ENCODE data around the gene MED1.
"Not testable (repeated sequence)": the region's sequence is repeated elsewhere in the genome, so short reads cannot be mapped to it uniquely, and the experiment has no call there.

MED1 gene

GRCh38 chr17:39408360-39408759 is 42.7 kb downstream of the MED1 start:
- no peak for DNase-seq

GRCh38 chr17:39406951-39407350 is 44.1 kb downstream of the MED1 start:
- no peak for DNase-seq

- DNase-seq = no peak
These were observed 45.6 kb downstream of the MED1 start for GRCh38 chr17:39405436-39405835.

- DNase-seq = no peak
These were observed 46.3 kb downstream of the MED1 start for GRCh38 chr17:39404542-39405378.

GRCh38 chr17:39402890-39403605 is 48.0 kb downstream of the MED1 start:
- no peak for DNase-seq

- peak; percentile 80 for DNase-seq
These were observed 48.7 kb downstream of the MED1 start for GRCh38 chr17:39402244-39402889.

- DNase-seq = peak; percentile 92
These were observed 49.4 kb downstream of the MED1 start, which contains the start of gene FBXL20 for GRCh38 chr17:39401412-39402243. FBXL20 (minus strand) TSS chr17:39401626; CDS start chr17:39401402, 224 bp downstream.

- peak; percentile 12 for DNase-seq
These were observed 50.3 kb downstream of the MED1 start for GRCh38 chr17:39400547-39401411.

- DNase-seq = no peak
These were observed 51.3 kb downstream of the MED1 start for GRCh38 chr17:39399791-39400190.

- no peak for DNase-seq
These were observed 57.3 kb downstream of the MED1 start for GRCh38 chr17:39393736-39394135.

GRCh38 chr17:39391448-39391847 is 59.6 kb downstream of the MED1 start:
- DNase-seq = no peak

- no peak for DNase-seq
These were observed 66.0 kb downstream of the MED1 start for GRCh38 chr17:39385040-39385439.

- DNase-seq = no peak
These were observed 70.9 kb downstream of the MED1 start for GRCh38 chr17:39380144-39380543.

- DNase-seq = no peak
These were observed 74.6 kb downstream of the MED1 start for GRCh38 chr17:39376434-39376833.

- DNase-seq = not testable (repeated sequence)
These were observed 83.3 kb downstream of the MED1 start for GRCh38 chr17:39367805-39368204.

- DNase-seq = no peak
These were observed 85.2 kb downstream of the MED1 start for GRCh38 chr17:39365872-39366271.

- no peak for DNase-seq
These were observed 85.8 kb downstream of the MED1 start for GRCh38 chr17:39365242-39365641.

- no peak for DNase-seq
These were observed 86.6 kb downstream of the MED1 start for GRCh38 chr17:39364236-39365025.

GRCh38 chr17:39361064-39361463 is 90.0 kb downstream of the MED1 start:
- DNase-seq = no peak

GRCh38 chr17:39360537-39360936 is 90.5 kb downstream of the MED1 start:
- no peak for DNase-seq

- no peak for DNase-seq
These were observed 91.1 kb downstream of the MED1 start for GRCh38 chr17:39359994-39360393.

All from activated gamma-delta T cell treated with Interleukin-2 at 50 U/mL for 16 hours (primary cell).